Suppressor macrophage treated with lipopolysaccharide for 4 hours (primary cell): ENCODE measurements around the gene TTC33.
A peak's percentile ranks its signal among the peaks of the same experiment; 100 is the strongest.

Experiments used
- DNase-seq: peaks from one replicate; pipeline ENCODE4 v3.0.0-alpha.2; 2020

The TTC33 gene

GRCh38 chr5:40475561-40475960, 280.2 kb downstream of the TTC33 start:
- DNase-seq: peak; percentile 52

- DNase-seq: no peak
Observed at GRCh38 chr5:40474250-40474649, 281.5 kb downstream of the TTC33 start.

- no peak for DNase-seq
Observed at GRCh38 chr5:40465416-40465815, 290.3 kb downstream of the TTC33 start.

- no peak for DNase-seq
Observed at GRCh38 chr5:40464511-40464910, 291.2 kb downstream of the TTC33 start.
